RWPE1 (cell line): Measurements from ENCODE around the gene THSD4.

Source experiments
- CTCF ChIA-PET: fragments of 350-600 bp; sonication (Branson Sonifier 250); formaldehyde crosslinking; extraction: SDS; loops from one replicate; lab custom pipeline; 2021; lab: Yijun Ruan, JAX
- POLR2A ChIA-PET: fragments of 400-600 bp; formaldehyde crosslinking; extraction: SDS; loops from one replicate; lab custom pipeline; 2020; ENCODE audit warnings: antibody characterized with exemption; ENCODE audit not compliant: low non-redundant PET; lab: Yijun Ruan, JAX
- DNase-seq: peaks from one replicate; pipeline ENCODE4 v3.0.0; 2012; ENCODE audit warnings: low spot score
- H3K27ac ChIP-seq: fragments of 450-650 bp; 2 replicates; pipeline ENCODE4 v1.5.1; 2017
- TF ChIP-seq, protein P1 (sequence below): fragments of 450-650 bp; conservative IDR thresholded peaks from 2 replicates; pipeline ENCODE4 v1.5.1; 2017; ENCODE audit warnings: low read depth, mild to moderate bottlenecking

THSD4 gene

DNA sequence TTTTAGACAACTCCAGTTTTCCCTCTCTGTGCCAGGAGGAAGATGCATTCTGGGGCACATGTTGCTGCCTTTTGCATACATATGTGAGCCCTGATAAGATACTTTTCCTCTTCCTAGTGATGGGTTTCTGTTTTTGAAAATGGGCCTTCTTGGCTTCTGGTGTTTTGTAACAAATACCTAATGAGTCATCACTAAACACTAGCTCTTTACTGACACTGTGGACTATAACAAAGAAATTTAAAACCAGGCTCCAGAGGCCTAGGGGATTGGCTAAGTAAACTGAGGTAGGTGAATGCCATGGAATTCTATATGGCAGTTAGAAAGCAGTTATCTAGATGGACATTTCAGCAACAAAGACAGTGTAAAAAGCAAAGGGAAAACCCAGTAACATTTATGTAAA, 601.7 kb downstream of the THSD4 start:
- TF ChIP-seq, protein P1, sequence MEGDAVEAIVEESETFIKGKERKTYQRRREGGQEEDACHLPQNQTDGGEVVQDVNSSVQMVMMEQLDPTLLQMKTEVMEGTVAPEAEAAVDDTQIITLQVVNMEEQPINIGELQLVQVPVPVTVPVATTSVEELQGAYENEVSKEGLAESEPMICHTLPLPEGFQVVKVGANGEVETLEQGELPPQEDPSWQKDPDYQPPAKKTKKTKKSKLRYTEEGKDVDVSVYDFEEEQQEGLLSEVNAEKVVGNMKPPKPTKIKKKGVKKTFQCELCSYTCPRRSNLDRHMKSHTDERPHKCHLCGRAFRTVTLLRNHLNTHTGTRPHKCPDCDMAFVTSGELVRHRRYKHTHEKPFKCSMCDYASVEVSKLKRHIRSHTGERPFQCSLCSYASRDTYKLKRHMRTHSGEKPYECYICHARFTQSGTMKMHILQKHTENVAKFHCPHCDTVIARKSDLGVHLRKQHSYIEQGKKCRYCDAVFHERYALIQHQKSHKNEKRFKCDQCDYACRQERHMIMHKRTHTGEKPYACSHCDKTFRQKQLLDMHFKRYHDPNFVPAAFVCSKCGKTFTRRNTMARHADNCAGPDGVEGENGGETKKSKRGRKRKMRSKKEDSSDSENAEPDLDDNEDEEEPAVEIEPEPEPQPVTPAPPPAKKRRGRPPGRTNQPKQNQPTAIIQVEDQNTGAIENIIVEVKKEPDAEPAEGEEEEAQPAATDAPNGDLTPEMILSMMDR = no peak
- H3K27ac ChIP-seq = no peak overlapping the region
- ChIA-PET POLR2A (no interaction called here), CTCF (no interaction called here)
- peak; percentile 26 for DNase-seq

DNA sequence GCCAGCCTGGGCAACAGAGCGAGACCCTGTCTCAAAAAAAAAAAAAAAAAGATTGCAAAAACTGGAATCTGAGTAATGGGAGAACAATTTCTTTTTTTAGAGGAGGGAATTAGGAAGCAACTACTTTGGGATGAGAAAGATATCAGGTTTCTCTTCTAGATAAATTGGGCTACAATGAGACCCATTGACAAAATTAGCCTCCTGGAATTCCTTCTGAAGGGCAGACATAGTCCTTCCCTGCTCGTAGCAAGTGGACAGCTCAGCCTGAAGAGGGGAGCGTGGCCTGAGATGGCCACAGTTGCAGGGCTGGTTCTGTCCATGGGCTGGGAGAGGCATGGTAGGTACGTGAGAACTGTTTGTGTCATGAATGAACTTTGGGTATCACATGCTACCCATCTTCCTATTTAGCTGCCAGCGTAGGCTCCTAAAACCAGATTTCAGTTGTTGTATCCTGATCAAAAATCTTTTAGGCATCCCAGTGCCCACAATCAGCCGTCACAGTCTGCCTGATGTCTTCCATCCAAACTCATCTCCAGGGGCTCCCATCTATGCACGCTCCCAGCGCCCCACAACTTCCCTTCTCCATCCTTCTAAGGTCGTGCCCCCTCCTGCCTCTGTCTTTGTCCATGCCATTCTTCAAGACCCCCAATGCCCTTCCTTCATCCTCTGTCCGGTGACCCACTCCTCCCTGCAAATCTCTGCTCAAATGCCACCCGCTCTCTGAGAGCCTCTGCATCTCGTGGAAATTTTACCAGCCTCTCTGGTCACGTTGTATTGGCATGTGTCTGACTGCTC, 603.0 kb downstream of the THSD4 start:
- TF ChIP-seq, protein P1 = no peak
- H3K27ac ChIP-seq = no peak overlapping the region
- no peak for DNase-seq
- POLR2A ChIA-PET = no interaction called here
- CTCF ChIA-PET = interaction anchor here (0.5 kb wide), 1 partner anchor 165 kb away, joined by 3 read pairs; no protein-coding TSS in a partner anchor

GRCh38 chr15:71723344-71723743, 608.1 kb downstream of the THSD4 start:
- POLR2A ChIA-PET = interaction anchor here (0.7 kb wide), 1 partner anchor 31 kb away, joined by 4 read pairs; no protein-coding TSS in a partner anchor
- DNase-seq = no peak
- TF ChIP-seq, protein P1 = no peak
- CTCF ChIA-PET = interaction anchor here (0.7 kb wide), 1 partner anchor 10 kb away, joined by 4 read pairs; no protein-coding TSS in a partner anchor
- no peak overlapping the region for H3K27ac ChIP-seq

DNA sequence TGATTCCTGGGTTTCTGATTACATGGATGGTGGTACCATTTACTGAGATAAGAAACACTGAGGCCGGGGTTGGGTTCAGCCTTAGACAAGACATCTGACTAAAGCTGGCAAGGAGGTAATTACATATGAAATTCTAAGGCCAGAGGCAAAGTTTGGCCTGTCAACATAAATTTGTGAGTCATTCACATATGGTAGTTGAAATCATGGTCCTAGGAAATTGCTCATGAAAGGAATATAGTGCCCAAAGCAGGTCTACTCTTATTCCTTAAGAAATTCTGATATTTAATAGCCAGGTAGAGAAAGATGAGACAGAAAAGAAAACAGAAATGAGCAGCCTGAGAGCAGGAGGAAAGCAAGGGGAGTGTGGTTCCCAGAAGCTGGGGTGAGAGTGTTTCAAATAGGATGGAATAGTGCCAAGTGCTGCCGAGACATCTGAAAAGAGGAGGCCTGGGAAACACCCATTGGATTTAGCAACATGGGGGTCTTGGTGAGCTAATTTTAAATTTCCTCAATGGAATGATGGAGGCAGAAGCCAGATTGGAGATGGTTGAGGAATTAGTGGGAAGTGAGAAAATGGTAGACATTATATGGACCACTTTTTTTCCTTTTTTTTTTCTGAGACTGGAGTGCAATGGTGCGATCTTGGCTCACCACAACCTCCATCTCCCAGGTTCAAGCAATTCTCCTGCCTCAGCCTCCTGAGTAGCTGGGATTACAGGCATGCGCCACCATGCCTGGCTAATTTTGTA, 610.1 kb downstream of the THSD4 start:
- ChIA-PET POLR2A (interaction anchor here (0.7 kb wide), 1 partner anchor 30 kb away, joined by 4 read pairs; no protein-coding TSS in a partner anchor), CTCF (interaction anchor here (0.6 kb wide), 1 partner anchor 23 kb away, joined by 3 read pairs; no protein-coding TSS in a partner anchor)
- DNase-seq = peak; percentile 63
- peak overlapping the region; percentile 23; the same call in 1 of the 2 replicates for H3K27ac ChIP-seq

DNA sequence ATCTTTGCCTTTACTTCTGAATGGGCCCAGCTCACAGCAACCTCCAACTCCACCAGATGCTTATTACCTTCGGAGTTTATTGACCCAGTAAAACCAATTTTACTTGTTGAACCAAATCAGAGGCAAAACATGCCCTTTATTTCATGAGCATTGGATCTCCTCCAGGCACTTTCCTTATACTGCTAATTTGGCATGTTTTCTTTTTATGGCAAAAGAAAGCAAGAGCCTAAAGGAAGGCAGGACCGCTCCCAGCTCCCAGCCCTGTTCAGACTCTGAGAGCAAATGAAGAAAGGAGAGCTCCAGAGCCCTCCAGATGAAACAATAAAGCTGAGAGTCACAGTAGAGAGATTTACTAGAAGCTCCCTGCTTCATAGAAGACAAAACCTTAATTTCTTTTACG, 613.6 kb downstream of the THSD4 start:
- H3K27ac ChIP-seq = no peak overlapping the region
- ChIA-PET POLR2A (no interaction called here), CTCF (interaction anchor here (0.6 kb wide), 1 partner anchor 18 kb away, joined by 3 read pairs; no protein-coding TSS in a partner anchor)
- DNase-seq = no peak
- TF ChIP-seq, protein P1 = no peak

GRCh38 chr15:71729319-71729718, 614.0 kb downstream of the THSD4 start:
- no peak for DNase-seq
- ChIA-PET POLR2A (no interaction called here), CTCF (interaction anchor here (0.6 kb wide), 1 partner anchor 17 kb away, joined by 3 read pairs; no protein-coding TSS in a partner anchor)
- H3K27ac ChIP-seq = no peak overlapping the region
- TF ChIP-seq, protein P1 = no peak
